BE2C (cell line): ENCODE results near the gene ZCCHC8.
"Not testable (repeated sequence)": the region's sequence is repeated elsewhere in the genome, so short reads cannot be mapped to it uniquely, and the experiment has no call there.

ENCODE experiments used
- DNase-seq: peaks from one replicate; pipeline ENCODE4 v3.0.0-alpha.2; 2020
- H3K27me3 ChIP-seq: fragments of 250-450 bp; sonication (Bioruptor Pico); 2 replicates; pipeline ENCODE4 v1.5.1; 2020; ENCODE audit warnings: mild to moderate bottlenecking
- H3K36me3 ChIP-seq: fragments of 250-450 bp; sonication (Bioruptor Pico); 2 replicates; pipeline ENCODE4 v1.5.1; 2020; ENCODE audit warnings: mild to moderate bottlenecking
- H3K4me1 ChIP-seq: fragments of 250-450 bp; sonication (Bioruptor Pico); 2 replicates; pipeline ENCODE4 v1.5.1; 2020
- H3K4me3 ChIP-seq: 2 replicates; pipeline ENCODE4 v1.5.1; 2011; ENCODE audit warnings: low read depth, low read length
- H3K9me3 ChIP-seq: fragments of 250-450 bp; sonication (Bioruptor Pico); 2 replicates; pipeline ENCODE4 v1.5.1; 2020
- CTCF ChIP-seq: IDR thresholded peaks from 2 replicates; pipeline ENCODE4 v1.5.1; 2012; ENCODE audit warnings: mild to moderate bottlenecking, low read depth, low read length

ZCCHC8 gene

GRCh38 chr12:122495258-122495657 is 5.5 kb downstream of the ZCCHC8 start:
- peaks cover 37% of the 10 kb centered on the region for H3K36me3 ChIP-seq
- TF ChIP-seq CTCF = no peak
- no peaks in the 10 kb centered on the region for H3K27me3 ChIP-seq
- DNase-seq = no peak
- H3K4me3 ChIP-seq = no peak overlapping the region
- no peaks in the 10 kb centered on the region for H3K4me1 ChIP-seq
- no peaks in the 10 kb centered on the region for H3K9me3 ChIP-seq

GRCh38 chr12:122493222-122493621 is 7.5 kb downstream of the ZCCHC8 start:
- not testable (repeated sequence) for DNase-seq, H3K9me3 ChIP-seq, H3K4me1 ChIP-seq, H3K4me3 ChIP-seq, H3K27me3 ChIP-seq
- peaks cover 58% of the 10 kb centered on the region for H3K36me3 ChIP-seq

GRCh38 chr12:122491991-122492390 is 8.7 kb downstream of the ZCCHC8 start:
- Histone ChIP-seq H3K4me3 (no peak overlapping the region), H3K36me3 (peaks cover 67% of the 10 kb centered on the region), H3K4me1 (no peaks in the 10 kb centered on the region), H3K27me3 (no peaks in the 10 kb centered on the region), H3K9me3 (no peaks in the 10 kb centered on the region)
- TF ChIP-seq CTCF = no peak
- DNase-seq = no peak

GRCh38 chr12:122489038-122489437 is 11.7 kb downstream of the ZCCHC8 start:
- DNase-seq = no peak
- H3K4me3 ChIP-seq = no peak overlapping the region
- peaks cover 80% of the 10 kb centered on the region for H3K36me3 ChIP-seq
- H3K27me3 ChIP-seq = no peaks in the 10 kb centered on the region
- H3K9me3 ChIP-seq = no peaks in the 10 kb centered on the region
- no peaks in the 10 kb centered on the region for H3K4me1 ChIP-seq
- no peak for TF ChIP-seq CTCF

GRCh38 chr12:122487807-122488206 is 12.9 kb downstream of the ZCCHC8 start:
- DNase-seq, H3K4me1 ChIP-seq, H3K27me3 ChIP-seq, H3K9me3 ChIP-seq, H3K4me3 ChIP-seq: not testable (repeated sequence)
- H3K36me3 ChIP-seq = peaks cover 81% of the 10 kb centered on the region

- Histone ChIP-seq H3K9me3 (no peaks in the 10 kb centered on the region), H3K36me3 (peaks cover 82% of the 10 kb centered on the region), H3K4me3 (no peak overlapping the region), H3K4me1 (no peaks in the 10 kb centered on the region), H3K27me3 (no peaks in the 10 kb centered on the region)
- TF ChIP-seq CTCF = no peak
- no peak for DNase-seq
These were observed 13.8 kb downstream of the ZCCHC8 start for GRCh38 chr12:122486805-122487426.

GRCh38 chr12:122486360-122486759 is 14.4 kb downstream of the ZCCHC8 start:
- H3K27me3 ChIP-seq, DNase-seq, H3K4me1 ChIP-seq, H3K4me3 ChIP-seq, H3K9me3 ChIP-seq: not testable (repeated sequence)
- peaks cover 82% of the 10 kb centered on the region for H3K36me3 ChIP-seq

GRCh38 chr12:122484385-122484784 is 16.3 kb downstream of the ZCCHC8 start:
- H3K4me1 ChIP-seq, H3K9me3 ChIP-seq, H3K4me3 ChIP-seq, DNase-seq, H3K27me3 ChIP-seq: not testable (repeated sequence)
- H3K36me3 ChIP-seq = peaks cover 82% of the 10 kb centered on the region
